Gastrocnemius medialis (tissue), 4 donors: ENCODE data around the gene UMOD. TPM values are rescaled to one million over a fixed set of nuclear protein-coding genes. Genes with fewer than 3 reads are reported as not detected.

Experiments used
- ATAC-seq, 2 donors: fragments of 150-250 bp; one replicate each; pipeline ENCODE4 v1.9.1; 2016
- DNase-seq, 2 donors: peaks; one replicate each; pipeline ENCODE4 v3.0.0-alpha.2; 2019
- H3K27ac ChIP-seq, 4 donors: fragments of 200-600 bp; sonication (generic); 1 replicate in 1 of 4; 2 replicates in 3 of 4; pipeline ENCODE4 v1.5.1; 2016 to 2018; ENCODE audit warnings: mild to moderate bottlenecking in 2 of 4, moderate library complexity in 1 of 4
- H3K27me3 ChIP-seq, 3 donors: fragments of 200-600 bp; sonication (generic) in 2 of 3; 1 replicate in 1 of 3; 2 replicates in 2 of 3; pipeline versions ENCODE4 v1.5.1 to v1.6.0; 2016 to 2019; ENCODE audit warnings: mild to moderate bottlenecking in 1 of 3, moderate library complexity in 1 of 3
- H3K36me3 ChIP-seq, 2 donors: fragments of 200-600 bp; sonication (generic) in 1 of 2; one replicate each; pipeline ENCODE4 v1.5.1; 2017 to 2018
- H3K4me1 ChIP-seq, 2 donors: fragments of 200-600 bp; sonication (generic) in 1 of 2; one replicate each; pipeline ENCODE4 v1.5.1; 2016 to 2017; ENCODE audit warnings: mild to moderate bottlenecking in 2 of 2
- H3K4me3 ChIP-seq, 4 donors: fragments of 200-600 bp; sonication (generic) in 3 of 4; 1 replicate in 1 of 4; 2 replicates in 3 of 4; pipeline ENCODE4 v1.5.1; 2016 to 2019; ENCODE audit warnings: mild to moderate bottlenecking in 2 of 4
- H3K9me3 ChIP-seq, 3 donors: fragments of 200-600 bp; sonication (generic) in 2 of 3; 1 replicate in 1 of 3; 2 replicates in 2 of 3; pipeline ENCODE4 v1.5.1; 2016 to 2019
- POLR2A ChIP-seq, 2 donors: fragments of 450-650 bp; IDR thresholded peaks; one replicate each; pipeline ENCODE4 v1.6.1; 2017; ENCODE audit warnings: antibody characterized with exemption in 2 of 2, mild to moderate bottlenecking in 2 of 2, moderate library complexity in 2 of 2
- in situ Hi-C, 4 donors: fragments of 200-750 bp; cut with MboI; loops; one replicate each; pipeline versions ENCODE4 v1.15.0 to v1.8.0; 2017; ENCODE audit warnings: low sequenced_read_pairs in 4 of 4
- intact Hi-C: fragments of 100-400 bp; cut with DNase I; formaldehyde crosslinking; loops from one replicate; pipeline ENCODE4 v1.15.1; 2023; ENCODE audit warnings: low total_unique reads
- total RNA-seq, 4 donors: library from RNA; depleted of rRNA; stranded (reverse); fragments of >200 nt; gene quantifications; one replicate each; pipeline versions ENCODE4 v1.1.0 to v1.2.3, GENCODE V29; 2016
- TF ChIP-seq, protein P1 (sequence below), 5 experiments: fragments of 450-650 bp in 3 of 5; fragments of 200-600 bp in 2 of 5; sonication (generic) in 2 of 5; IDR thresholded peaks in 4 of 5; conservative IDR thresholded peaks in 1 of 5; 1 replicate in 4 of 5; 2 replicates in 1 of 5; pipeline ENCODE4 v1.5.1; 2016 to 2019; ENCODE audit warnings: antibody characterized with exemption in 5 of 5, mild to moderate bottlenecking in 3 of 5, moderate library complexity in 3 of 5

Gene UMOD
- total RNA-seq, 4 donors from 2014 or later = not detected

DNA sequence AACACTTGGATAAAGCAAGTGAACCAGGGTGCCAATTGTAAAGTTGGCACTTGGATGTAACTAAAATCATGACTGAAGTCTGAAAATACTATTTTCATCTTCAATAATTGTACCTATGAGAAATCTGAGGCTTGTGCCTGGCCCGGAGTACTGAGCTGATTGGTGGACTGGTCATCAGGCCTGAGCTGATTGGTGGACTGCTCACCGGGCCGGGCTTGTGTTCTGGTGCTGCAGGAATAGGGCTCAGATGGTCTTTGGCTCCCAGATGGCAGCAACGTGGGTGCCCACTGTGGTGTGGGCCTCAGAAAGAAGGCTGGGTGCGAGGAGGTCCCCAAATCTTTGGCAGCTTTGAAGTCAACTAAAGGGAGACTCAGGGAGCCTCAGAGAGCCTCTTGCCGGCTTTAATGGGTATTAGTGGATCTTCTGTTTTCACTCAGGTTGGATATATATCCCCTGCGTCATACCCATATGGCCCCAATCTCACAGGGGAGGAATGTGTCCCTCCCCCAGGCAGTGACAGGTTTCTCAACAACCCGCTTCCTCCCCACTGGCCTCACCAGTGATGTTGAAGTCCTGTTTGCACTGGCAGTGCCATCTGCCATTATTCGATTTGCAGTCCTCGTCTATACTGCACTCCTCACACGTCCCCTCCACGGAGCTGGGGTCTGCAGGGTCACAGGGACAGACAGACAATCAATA lies 4.7 kb downstream of the UMOD start:
- no peak for ATAC-seq
- in situ Hi-C loops = no loop called here
- no peaks in the 10 kb centered on the region for H3K9me3 ChIP-seq

DNA sequence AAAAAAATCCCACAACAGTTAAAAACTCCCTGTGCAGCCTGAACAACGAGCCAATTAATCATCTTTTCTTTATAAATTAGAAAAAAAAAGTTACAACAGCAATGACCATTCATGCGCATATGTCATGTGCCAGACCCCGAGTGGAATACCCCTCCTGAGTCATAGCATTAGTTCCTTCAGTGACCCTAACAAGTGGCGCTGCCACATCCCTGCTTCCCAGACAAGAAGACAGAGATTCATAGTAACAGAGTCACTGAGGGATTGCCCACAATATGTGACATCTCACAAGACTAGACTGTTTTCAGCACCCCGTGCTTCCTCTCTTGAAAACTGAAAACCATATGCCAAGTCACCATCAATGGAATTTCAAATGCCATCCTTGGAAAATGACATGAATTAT lies 7.9 kb downstream of the UMOD start:
- Histone ChIP-seq H3K36me3 (no peaks in the 10 kb centered on the region), H3K27ac (no peak overlapping the region), H3K27me3 (no peaks in the 10 kb centered on the region), H3K4me3 (no peak overlapping the region), H3K4me1 (no peaks in the 10 kb centered on the region), H3K9me3 (no peaks in the 10 kb centered on the region)
- in situ Hi-C loops (no loop called here), intact Hi-C loops (no loop called here)
- no peak for DNase-seq
- no peak for ATAC-seq
- TF ChIP-seq, protein P1, sequence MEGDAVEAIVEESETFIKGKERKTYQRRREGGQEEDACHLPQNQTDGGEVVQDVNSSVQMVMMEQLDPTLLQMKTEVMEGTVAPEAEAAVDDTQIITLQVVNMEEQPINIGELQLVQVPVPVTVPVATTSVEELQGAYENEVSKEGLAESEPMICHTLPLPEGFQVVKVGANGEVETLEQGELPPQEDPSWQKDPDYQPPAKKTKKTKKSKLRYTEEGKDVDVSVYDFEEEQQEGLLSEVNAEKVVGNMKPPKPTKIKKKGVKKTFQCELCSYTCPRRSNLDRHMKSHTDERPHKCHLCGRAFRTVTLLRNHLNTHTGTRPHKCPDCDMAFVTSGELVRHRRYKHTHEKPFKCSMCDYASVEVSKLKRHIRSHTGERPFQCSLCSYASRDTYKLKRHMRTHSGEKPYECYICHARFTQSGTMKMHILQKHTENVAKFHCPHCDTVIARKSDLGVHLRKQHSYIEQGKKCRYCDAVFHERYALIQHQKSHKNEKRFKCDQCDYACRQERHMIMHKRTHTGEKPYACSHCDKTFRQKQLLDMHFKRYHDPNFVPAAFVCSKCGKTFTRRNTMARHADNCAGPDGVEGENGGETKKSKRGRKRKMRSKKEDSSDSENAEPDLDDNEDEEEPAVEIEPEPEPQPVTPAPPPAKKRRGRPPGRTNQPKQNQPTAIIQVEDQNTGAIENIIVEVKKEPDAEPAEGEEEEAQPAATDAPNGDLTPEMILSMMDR (IDR thresholded peaks at IDR 0.05 in 4 of 5, conservative IDR thresholded peaks at IDR 0.05 in 1 of 5) = no peak
- no peak for TF ChIP-seq POLR2A (IDR thresholded peaks at IDR 0.05)

More for the DNA sequence above, 4.7 kb downstream of the UMOD start:
- no peak overlapping the region for H3K4me3 ChIP-seq
- no peak for DNase-seq
- no peaks in the 10 kb centered on the region for H3K27me3 ChIP-seq
- TF ChIP-seq, protein P1 (IDR thresholded peaks at IDR 0.05 in 4 of 5, conservative IDR thresholded peaks at IDR 0.05 in 1 of 5) = no peak
- no peaks in the 10 kb centered on the region for H3K4me1 ChIP-seq
- intact Hi-C loops = no loop called here
- H3K36me3 ChIP-seq = no peaks in the 10 kb centered on the region
- H3K27ac ChIP-seq = no peak overlapping the region

DNA sequence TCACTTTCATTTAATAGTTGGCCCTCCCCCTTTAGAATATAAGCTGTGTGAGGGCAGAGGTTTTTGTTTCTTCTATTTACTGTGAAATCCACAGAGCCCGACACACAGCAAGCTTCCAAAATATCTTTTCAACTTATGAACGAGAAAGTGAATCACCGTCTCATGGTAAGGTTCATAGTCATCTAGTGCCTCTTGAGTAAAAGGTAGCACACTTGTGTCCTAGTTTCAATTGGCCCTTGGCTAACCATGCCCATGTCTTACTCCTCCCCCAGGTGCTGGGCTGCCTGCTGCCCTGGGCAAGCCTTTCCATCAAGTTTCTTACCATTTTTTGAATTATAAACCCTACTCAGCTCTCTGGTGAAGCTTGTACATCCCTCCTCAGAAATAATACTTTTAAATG lies 12.8 kb downstream of the UMOD start:
- ATAC-seq = no peak
- Histone ChIP-seq H3K4me1 (no peaks in the 10 kb centered on the region), H3K27me3 (no peaks in the 10 kb centered on the region), H3K4me3 (no peak overlapping the region), H3K27ac (no peak overlapping the region), H3K9me3 (no peaks in the 10 kb centered on the region), H3K36me3 (no peaks in the 10 kb centered on the region)
- DNase-seq = no peak
- intact Hi-C loops = no loop called here
- TF ChIP-seq, protein P1 (IDR thresholded peaks at IDR 0.05 in 4 of 5, conservative IDR thresholded peaks at IDR 0.05 in 1 of 5) = no peak
- TF ChIP-seq POLR2A (IDR thresholded peaks at IDR 0.05) = no peak
- in situ Hi-C loops = no loop called here

DNA sequence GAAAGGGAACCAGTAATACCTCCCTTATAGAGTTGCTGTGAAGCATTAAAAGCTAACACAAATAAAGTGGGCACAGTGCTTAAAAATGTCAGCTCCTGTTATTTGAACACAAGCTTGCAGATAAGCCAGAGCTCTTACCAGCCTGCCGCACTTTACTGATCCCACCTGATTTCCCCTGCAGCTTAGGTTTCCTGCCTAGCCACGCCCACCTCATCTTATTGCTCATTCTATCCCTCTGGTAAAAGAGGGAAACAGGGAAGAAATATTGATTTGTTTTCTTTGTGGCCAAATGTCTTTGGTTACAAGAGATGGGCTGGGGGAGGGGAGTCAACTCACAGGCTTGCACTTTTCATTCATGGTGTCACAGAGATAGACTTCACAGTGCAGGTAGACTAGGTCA lies 15.6 kb downstream of the UMOD start:
- DNase-seq (no peak), ATAC-seq (no peak)
- TF ChIP-seq POLR2A (IDR thresholded peaks at IDR 0.05) = no peak
- TF ChIP-seq, protein P1 (IDR thresholded peaks at IDR 0.05 in 4 of 5, conservative IDR thresholded peaks at IDR 0.05 in 1 of 5) = no peak
- H3K27me3 ChIP-seq = no peaks in the 10 kb centered on the region
- no peak overlapping the region for H3K4me3 ChIP-seq
- no peak overlapping the region for H3K27ac ChIP-seq
- no peaks in the 10 kb centered on the region for H3K9me3 ChIP-seq
- intact Hi-C loops = no loop called here
- H3K4me1 ChIP-seq = no peaks in the 10 kb centered on the region
- in situ Hi-C loops = no loop called here
- H3K36me3 ChIP-seq = no peaks in the 10 kb centered on the region

DNA sequence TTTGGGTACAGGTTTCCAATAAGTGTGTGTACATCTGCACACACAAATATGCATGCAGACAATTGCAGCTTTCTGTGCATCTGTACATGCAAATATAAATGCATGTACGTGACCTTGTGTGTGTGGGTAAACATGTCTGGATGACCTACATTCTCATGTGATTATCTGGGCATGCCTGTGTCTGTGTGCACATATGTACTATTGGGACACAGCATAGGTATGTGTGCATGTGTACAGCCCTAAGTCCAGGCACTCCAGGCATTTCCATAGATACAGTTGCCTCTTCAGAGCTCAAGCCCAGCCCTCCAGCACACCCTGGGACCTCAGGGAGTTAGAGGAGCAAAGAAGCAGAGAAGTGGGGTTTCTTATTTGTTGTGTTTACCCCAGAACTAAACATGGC lies 18.1 kb downstream of the UMOD start:
- in situ Hi-C loops = no loop called here
- Histone ChIP-seq H3K27ac (no peak overlapping the region), H3K27me3 (no peaks in the 10 kb centered on the region), H3K9me3 (no peaks in the 10 kb centered on the region), H3K4me3 (no peak overlapping the region), H3K36me3 (no peaks in the 10 kb centered on the region), H3K4me1 (no peaks in the 10 kb centered on the region)
- ATAC-seq (no peak), DNase-seq (no peak)
- intact Hi-C loops = no loop called here
- TF ChIP-seq, protein P1 (IDR thresholded peaks at IDR 0.05 in 4 of 5, conservative IDR thresholded peaks at IDR 0.05 in 1 of 5) = no peak
- no peak for TF ChIP-seq POLR2A (IDR thresholded peaks at IDR 0.05)
